SK-N-SH (cell line): Measurements from ENCODE around the gene SLC25A33. TPM values are rescaled to one million over a fixed set of nuclear protein-coding genes. Genes with fewer than 3 reads are reported as not detected.

ENCODE experiments used
- CTCF ChIA-PET: fragments of 300-600, 350-600 bp; formaldehyde crosslinking; extraction: SDS; loops from one replicate; lab custom pipeline; 2021; lab: Yijun Ruan, JAX
- POLR2A ChIA-PET: fragments of 350-600 bp; sonication (Branson Sonifier 250); formaldehyde crosslinking; extraction: SDS; loops from one replicate; lab custom pipeline; 2020; ENCODE audit warnings: antibody characterized with exemption, inconsistent platforms; lab: Yijun Ruan, JAX
- DNase-seq: peaks from one replicate; pipeline ENCODE4 v3.0.0; 2012
- H2AFZ ChIP-seq: fragments of 200-600 bp; sonication (generic); 2 replicates; pipeline ENCODE4 v1.8.1; 2016; ENCODE audit warnings: antibody characterized with exemption, mild to moderate bottlenecking, low read depth
- H3F3A ChIP-seq: fragments of 200-600 bp; sonication (generic); replicated peaks from 2 replicates; pipeline ENCODE3; 2016; ENCODE audit warnings: antibody characterized with exemption, mild to moderate bottlenecking; ENCODE audit not compliant: insufficient read depth
- H3K27ac ChIP-seq, 2 experiments: fragments of 200-500 bp in 1 of 2; fragments of 200-600 bp in 1 of 2; sonication (Bioruptor generic) in 1 of 2; sonication (generic), shearing (Covaris generic) in 1 of 2; 2 replicates each; pipeline versions ENCODE4 v1.5.1 to v1.6.1; 2014 to 2016; ENCODE audit warnings: low read depth in 2 of 2, inconsistent platforms in 1 of 2, low read length in 1 of 2, mild to moderate bottlenecking in 1 of 2, mixed read lengths in 1 of 2
- H3K27me3 ChIP-seq: fragments of 200-600 bp; sonication (generic), shearing (Covaris generic); 2 replicates; pipeline ENCODE4 v1.6.1; 2016; ENCODE audit warnings: mixed run types; ENCODE audit not compliant: insufficient read depth
- H3K36me3 ChIP-seq, 2 experiments: fragments of 200-500 bp in 1 of 2; fragments of 200-600 bp in 1 of 2; sonication (Bioruptor generic) in 1 of 2; sonication (generic) in 1 of 2; replicated peaks in 1 of 2; 2 replicates each; pipeline versions ENCODE3 to v1.5.1; 2014 to 2016; ENCODE audit warnings: low read length in 1 of 2, mild to moderate bottlenecking in 1 of 2; ENCODE audit not compliant: insufficient read depth in 2 of 2, control insufficient read depth in 1 of 2
- H3K4me1 ChIP-seq, 2 experiments: fragments of 200-500 bp in 1 of 2; fragments of 200-600 bp in 1 of 2; sonication (Bioruptor generic) in 1 of 2; sonication (generic), shearing (Covaris generic) in 1 of 2; 2 replicates each; pipeline versions ENCODE4 v1.5.1 to v1.6.1; 2014 to 2016; ENCODE audit warnings: low read depth in 1 of 2, low read length in 1 of 2, mixed run types in 1 of 2; ENCODE audit not compliant: insufficient read depth in 2 of 2, control insufficient read depth in 1 of 2
- H3K4me2 ChIP-seq: fragments of 200-600 bp; sonication (generic), shearing (Covaris generic); 2 replicates; pipeline ENCODE4 v1.6.1; 2017; ENCODE audit warnings: mixed run types
- H3K4me3 ChIP-seq, 2 experiments: fragments of 200-500 bp in 1 of 2; fragments of 200-600 bp in 1 of 2; sonication (Bioruptor generic) in 1 of 2; sonication (generic), shearing (Covaris generic) in 1 of 2; 2 replicates each; pipeline versions ENCODE4 v1.5.1 to v1.8.1; 2014 to 2016; ENCODE audit warnings: low read depth in 2 of 2, inconsistent platforms in 1 of 2, low read length in 1 of 2, mild to moderate bottlenecking in 1 of 2, mixed read lengths in 1 of 2, moderate library complexity in 1 of 2
- H3K79me2 ChIP-seq: fragments of 200-600 bp; sonication (generic); 2 replicates; pipeline ENCODE4 v1.8.1; 2017; ENCODE audit warnings: mild to moderate bottlenecking; ENCODE audit not compliant: insufficient read depth
- H3K9ac ChIP-seq: fragments of 200-600 bp; sonication (generic); 2 replicates; pipeline ENCODE4 v1.6.1; 2017; ENCODE audit warnings: mixed run types
- H3K9me2 ChIP-seq: fragments of 200-600 bp; sonication (generic); 2 replicates; pipeline ENCODE4 v1.6.1; 2017; ENCODE audit warnings: mixed run types
- H3K9me3 ChIP-seq: fragments of 200-600 bp; sonication (generic); 2 replicates; pipeline ENCODE4 v1.6.1; 2017; ENCODE audit warnings: mixed run types, mild to moderate bottlenecking, moderate library complexity
- H4K20me1 ChIP-seq: fragments of 200-600 bp; sonication (generic); 2 replicates; pipeline ENCODE4 v1.6.1; 2017; ENCODE audit warnings: mild to moderate bottlenecking, mixed run types; ENCODE audit not compliant: insufficient read depth
- CHD2 ChIP-seq: fragments of 150-350 bp; IDR thresholded peaks from 2 replicates; pipeline ENCODE4 v1.6.1; 2018; ENCODE audit warnings: low read length; ENCODE audit not compliant: partially characterized antibody
- EP300 ChIP-seq, 2 experiments: IDR thresholded peaks; 2 replicates each; pipeline versions ENCODE4 v1.4.0 to v1.6.1; 2012; ENCODE audit warnings: borderline replicate concordance in 1 of 2, low read depth in 1 of 2, low read length in 1 of 2
- EZH2phosphoT487 ChIP-seq: fragments of 200-600 bp; sonication (generic); IDR thresholded peaks from 2 replicates; pipeline ENCODE4 v1.6.1; 2017; ENCODE audit warnings: low read depth, mixed run types, mild to moderate bottlenecking, antibody characterized with exemption, moderate library complexity, borderline replicate concordance
- FOSL2 ChIP-seq: IDR thresholded peaks from 2 replicates; pipeline ENCODE4 v1.4.0; 2012; ENCODE audit warnings: low read depth, mild to moderate bottlenecking, moderate library complexity, borderline replicate concordance
- FOXM1 ChIP-seq: IDR thresholded peaks from 2 replicates; pipeline ENCODE4 v1.4.0; 2012; ENCODE audit warnings: low read depth, mild to moderate bottlenecking
- GABPA ChIP-seq: IDR thresholded peaks from 2 replicates; pipeline ENCODE4 v1.4.0; 2012; ENCODE audit warnings: low read depth, mild to moderate bottlenecking
- GATA2 ChIP-seq: sonication (generic); formaldehyde crosslinking; IDR thresholded peaks from 2 replicates; pipeline ENCODE4 v1.5.0; 2020; ENCODE audit warnings: mild to moderate bottlenecking, missing genetic modification reagents
- JUND ChIP-seq: IDR thresholded peaks from 2 replicates; pipeline ENCODE4 v1.4.0; 2012
- RAD21 ChIP-seq: IDR thresholded peaks from 2 replicates; pipeline ENCODE4 v1.6.1; 2012; ENCODE audit warnings: mild to moderate bottlenecking, low read length
- RFX5 ChIP-seq: IDR thresholded peaks from 2 replicates; pipeline ENCODE4 v1.6.1; 2012; ENCODE audit warnings: mild to moderate bottlenecking, improper control_type of control experiment, low read length
- TCF12 ChIP-seq: IDR thresholded peaks from 2 replicates; pipeline ENCODE4 v1.4.0; 2012
- TEAD4 ChIP-seq: IDR thresholded peaks from 2 replicates; pipeline ENCODE4 v1.4.0; 2012; ENCODE audit warnings: mild to moderate bottlenecking, borderline replicate concordance; ENCODE audit not compliant: insufficient read depth
- WGBS: methylation state at CpG from one replicate; pipeline ENCODE4 v1.1.6; 2017; ENCODE audit warnings: low lambda C conversion rate; 5-methylcytosine and 5-hydroxymethylcytosine counted together
- polyA plus RNA-seq, 3 experiments: library from polyadenylated mRNA; depleted of rRNA; stranded (reverse); fragments of >200 nt; gene quantifications; 2 replicates each; pipeline ENCODE4 v1.2.3, GENCODE V29; 2012
- TF ChIP-seq, protein P1 (sequence below): IDR thresholded peaks from 2 replicates; pipeline ENCODE4 v1.4.0; 2012; ENCODE audit warnings: low read depth
- TF ChIP-seq, protein P2 (sequence below): IDR thresholded peaks from 2 replicates; pipeline ENCODE4 v1.4.0; 2012; ENCODE audit warnings: low read depth, borderline replicate concordance
- TF ChIP-seq, protein P3 (sequence below): fragments of 200-600 bp; sonication (generic); IDR thresholded peaks from 2 replicates; pipeline ENCODE4 v1.6.1; 2017; ENCODE audit warnings: antibody characterized with exemption, mild to moderate bottlenecking, moderate library complexity
- TF ChIP-seq, protein P4 (sequence below): IDR thresholded peaks from 2 replicates; pipeline ENCODE4 v1.4.0; 2012; ENCODE audit warnings: low read depth, borderline replicate concordance

Gene SLC25A33
- polyA plus RNA-seq, 1 of the 3 experiments (the other 2 are of a cell fraction), result 4.8 TPM

DNA sequence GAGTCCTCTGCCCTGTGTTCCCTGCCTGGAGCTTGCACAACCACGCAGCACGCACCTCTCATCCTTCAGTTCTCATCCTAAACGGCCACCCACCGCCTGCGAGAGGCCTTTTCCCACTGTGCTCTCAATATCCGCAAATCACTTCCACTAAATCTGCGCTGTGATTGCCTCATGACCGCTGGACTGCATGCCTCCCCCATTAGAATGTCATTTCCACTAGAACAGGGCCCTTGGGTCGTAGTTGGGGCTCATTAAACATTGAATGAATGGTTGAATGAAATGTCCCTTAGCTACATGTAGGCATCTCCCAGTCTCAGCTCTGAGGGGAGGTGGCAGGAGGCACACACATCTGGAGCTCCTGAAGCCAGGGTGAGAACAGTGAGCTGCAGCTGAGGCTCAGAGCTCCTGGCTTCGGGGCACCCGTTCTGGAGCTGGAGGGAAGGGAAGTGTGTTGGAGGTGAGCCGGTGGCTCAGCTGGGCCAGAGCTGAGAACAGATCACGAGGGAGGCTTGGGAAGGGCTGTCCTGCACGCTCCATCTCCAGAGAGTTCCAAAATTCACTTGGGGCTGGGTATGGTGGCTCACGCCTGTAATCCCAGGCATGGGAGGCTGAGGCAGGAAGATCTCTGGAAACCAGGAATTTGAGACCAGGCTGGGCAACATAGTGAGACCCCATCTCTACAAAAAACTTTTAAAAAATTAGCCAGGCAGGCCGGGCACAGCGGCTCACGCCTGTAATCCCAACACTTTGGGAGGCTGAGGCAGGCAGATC lies 79.8 kb downstream of the SLC25A33 start:
- Histone ChIP-seq H3K9me2 (no peaks in the 10 kb centered on the region), H3K27ac (no peak overlapping the region), H3K9ac (no peak overlapping the region), H2AFZ (no peak overlapping the region), H3K27me3 (no peaks in the 10 kb centered on the region), H3K4me1 (peaks cover 0 to 7% of the 10 kb centered on the region in 2 experiments; a peak in 1 of 4 replicates), H3K9me3 (no peaks in the 10 kb centered on the region), H3K4me3 (no peak overlapping the region), H3K79me2 (no peaks in the 10 kb centered on the region), H4K20me1 (no peaks in the 10 kb centered on the region), H3K4me2 (no peak overlapping the region), H3K36me3 (no peaks in the 10 kb centered on the region), H3F3A (no peaks in the 10 kb centered on the region)
- DNase-seq, result no peak
- TF ChIP-seq, protein P1, sequence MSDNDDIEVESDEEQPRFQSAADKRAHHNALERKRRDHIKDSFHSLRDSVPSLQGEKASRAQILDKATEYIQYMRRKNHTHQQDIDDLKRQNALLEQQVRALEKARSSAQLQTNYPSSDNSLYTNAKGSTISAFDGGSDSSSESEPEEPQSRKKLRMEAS, result no peak
- no peak for TF ChIP-seq TCF12
- no peak for TF ChIP-seq JUND
- TF ChIP-seq, protein P2, sequence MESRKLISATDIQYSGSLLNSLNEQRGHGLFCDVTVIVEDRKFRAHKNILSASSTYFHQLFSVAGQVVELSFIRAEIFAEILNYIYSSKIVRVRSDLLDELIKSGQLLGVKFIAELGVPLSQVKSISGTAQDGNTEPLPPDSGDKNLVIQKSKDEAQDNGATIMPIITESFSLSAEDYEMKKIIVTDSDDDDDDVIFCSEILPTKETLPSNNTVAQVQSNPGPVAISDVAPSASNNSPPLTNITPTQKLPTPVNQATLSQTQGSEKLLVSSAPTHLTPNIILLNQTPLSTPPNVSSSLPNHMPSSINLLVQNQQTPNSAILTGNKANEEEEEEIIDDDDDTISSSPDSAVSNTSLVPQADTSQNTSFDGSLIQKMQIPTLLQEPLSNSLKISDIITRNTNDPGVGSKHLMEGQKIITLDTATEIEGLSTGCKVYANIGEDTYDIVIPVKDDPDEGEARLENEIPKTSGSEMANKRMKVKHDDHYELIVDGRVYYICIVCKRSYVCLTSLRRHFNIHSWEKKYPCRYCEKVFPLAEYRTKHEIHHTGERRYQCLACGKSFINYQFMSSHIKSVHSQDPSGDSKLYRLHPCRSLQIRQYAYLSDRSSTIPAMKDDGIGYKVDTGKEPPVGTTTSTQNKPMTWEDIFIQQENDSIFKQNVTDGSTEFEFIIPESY, result no peak
- no peak for TF ChIP-seq RFX5
- no peak for TF ChIP-seq CHD2
- TF ChIP-seq TEAD4, result no peak
- TF ChIP-seq FOXM1, result no peak
- no peak for TF ChIP-seq EZH2phosphoT487
- no peak for TF ChIP-seq EP300 (IDR thresholded peaks at IDR 0.05; ENCODE audit: borderline replicate concordance in 1 of 2, low read depth in 1 of 2, low read length in 1 of 2)
- TF ChIP-seq, protein P3, sequence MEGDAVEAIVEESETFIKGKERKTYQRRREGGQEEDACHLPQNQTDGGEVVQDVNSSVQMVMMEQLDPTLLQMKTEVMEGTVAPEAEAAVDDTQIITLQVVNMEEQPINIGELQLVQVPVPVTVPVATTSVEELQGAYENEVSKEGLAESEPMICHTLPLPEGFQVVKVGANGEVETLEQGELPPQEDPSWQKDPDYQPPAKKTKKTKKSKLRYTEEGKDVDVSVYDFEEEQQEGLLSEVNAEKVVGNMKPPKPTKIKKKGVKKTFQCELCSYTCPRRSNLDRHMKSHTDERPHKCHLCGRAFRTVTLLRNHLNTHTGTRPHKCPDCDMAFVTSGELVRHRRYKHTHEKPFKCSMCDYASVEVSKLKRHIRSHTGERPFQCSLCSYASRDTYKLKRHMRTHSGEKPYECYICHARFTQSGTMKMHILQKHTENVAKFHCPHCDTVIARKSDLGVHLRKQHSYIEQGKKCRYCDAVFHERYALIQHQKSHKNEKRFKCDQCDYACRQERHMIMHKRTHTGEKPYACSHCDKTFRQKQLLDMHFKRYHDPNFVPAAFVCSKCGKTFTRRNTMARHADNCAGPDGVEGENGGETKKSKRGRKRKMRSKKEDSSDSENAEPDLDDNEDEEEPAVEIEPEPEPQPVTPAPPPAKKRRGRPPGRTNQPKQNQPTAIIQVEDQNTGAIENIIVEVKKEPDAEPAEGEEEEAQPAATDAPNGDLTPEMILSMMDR, result no peak
- no peak for TF ChIP-seq GATA2 (CRISPR knock-in tag)
- TF ChIP-seq, protein P4, sequence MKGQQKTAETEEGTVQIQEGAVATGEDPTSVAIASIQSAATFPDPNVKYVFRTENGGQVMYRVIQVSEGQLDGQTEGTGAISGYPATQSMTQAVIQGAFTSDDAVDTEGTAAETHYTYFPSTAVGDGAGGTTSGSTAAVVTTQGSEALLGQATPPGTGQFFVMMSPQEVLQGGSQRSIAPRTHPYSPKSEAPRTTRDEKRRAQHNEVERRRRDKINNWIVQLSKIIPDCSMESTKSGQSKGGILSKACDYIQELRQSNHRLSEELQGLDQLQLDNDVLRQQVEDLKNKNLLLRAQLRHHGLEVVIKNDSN, result no peak
- no peak for TF ChIP-seq GABPA
- no peak for TF ChIP-seq FOSL2
- no peak for TF ChIP-seq RAD21
- WGBS, result 92% methylated on average over 13 of the region's 18 CpGs
- POLR2A ChIA-PET, result interaction anchor here (0.6 kb wide), 1 partner anchor 532 kb away, joined by 3 read pairs; no protein-coding TSS in a partner anchor
- CTCF ChIA-PET, result interaction anchor here (1.3 to 8.1 kb wide), 2 partner anchors 8 to 249 kb away, joined by 3 to 74 read pairs; no protein-coding TSS in a partner anchor
